Measurements from ENCODE around the gene KLHL35. TPM values are rescaled to one million over a fixed set of nuclear protein-coding genes. Genes with fewer than 3 reads are reported as not detected.
"Not testable (repeated sequence)": the region's sequence is repeated elsewhere in the genome, so short reads cannot be mapped to it uniquely, and the experiment has no call there.

Gene KLHL35
- total and polyA plus RNA-seq, 4 donors: 0.62 to 2.4 (median 1.7) TPM

DNA sequence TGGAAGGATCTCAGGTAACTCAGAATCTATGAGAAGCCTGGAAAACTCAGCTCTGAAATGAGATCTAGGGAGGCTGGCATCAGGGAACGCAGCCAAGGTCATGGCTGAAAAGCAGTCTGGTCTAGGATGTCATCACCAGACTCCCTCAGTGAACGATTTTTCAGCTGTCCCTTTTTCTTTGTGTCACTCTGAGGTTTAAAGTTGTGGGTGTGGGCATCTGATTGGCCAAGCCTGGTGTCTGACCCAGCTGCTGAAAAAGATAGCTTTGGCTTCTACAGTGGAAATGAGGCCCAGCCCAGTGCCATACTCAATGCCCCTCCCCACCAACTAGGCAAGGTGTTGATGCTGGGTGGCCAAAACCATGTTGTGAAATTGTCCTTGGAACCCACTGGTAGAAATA is 19.1 kb downstream of the KLHL35 start:
- Histone ChIP-seq H3K27me3 (ENCODE audit: control insufficient read depth in 3 of 3, insufficient read depth in 3 of 3, low read length in 2 of 3) (no peaks in the 10 kb centered on the region), H3K4me3 (no peak overlapping the region), H3K9me3 (ENCODE audit: control insufficient read depth in 4 of 4, insufficient read depth in 3 of 4, low read length in 3 of 4) (no peaks in the 10 kb centered on the region), H3K36me3 (ENCODE audit: control insufficient read depth in 4 of 4, insufficient read depth in 4 of 4, low read length in 4 of 4) (peaks cover 0 to 18% (median 9%) of the 10 kb centered on the region in 4 donors), H3K27ac (ENCODE audit: low read depth in 1 of 2, low read length in 1 of 2) (no peak overlapping the region), H3K4me1 (ENCODE audit: control insufficient read depth in 5 of 5, insufficient read depth in 5 of 5, low read length in 5 of 5) (peaks cover 0 to 5% (median 0%) of the 10 kb centered on the region in 5 donors), H3K9ac (ENCODE audit: insufficient read depth in 1 of 2, low read length in 2 of 2) (no peak overlapping the region)
- ATAC-seq (ENCODE audit: insufficient read depth, low FRiP score) (no peak), DNase-seq (no peak)
- no peak for TF ChIP-seq CTCF (IDR thresholded peaks at IDR 0.05; ENCODE audit: control extremely low read depth, extremely low read depth)
- 75 to 82% methylated on average over 2 of the region's 2 CpGs for WGBS, 2 donors

DNA sequence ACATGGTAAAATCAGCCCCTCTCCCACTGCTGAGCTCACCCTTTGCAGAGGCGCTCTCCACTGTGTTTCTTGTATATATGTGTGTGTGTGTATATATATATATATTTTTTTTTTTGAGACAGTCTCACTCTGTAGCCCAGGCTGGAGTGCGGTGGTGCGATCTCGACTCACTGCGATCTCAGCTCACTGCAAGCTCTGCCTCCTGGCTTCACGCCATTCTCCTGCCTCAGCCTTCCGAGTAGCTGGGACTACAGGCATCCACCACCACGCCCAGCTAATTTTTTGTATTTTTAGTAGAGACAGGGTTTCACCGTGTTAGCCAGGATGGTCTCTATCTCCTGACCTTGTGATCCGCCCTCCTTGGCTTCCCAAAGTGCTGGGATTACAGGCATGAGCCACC is 19.9 kb downstream of the KLHL35 start:
- H3K36me3 ChIP-seq (ENCODE audit: control insufficient read depth in 4 of 4, insufficient read depth in 4 of 4, low read length in 4 of 4): peaks cover 1 to 18% (median 11%) of the 10 kb centered on the region in 4 donors
- not testable (repeated sequence) for DNase-seq
- WGBS, 2 donors: 88 to 95% methylated on average over 10 of the region's 10 CpGs

GRCh38 chr11:75409971-75410370 is 23.0 kb downstream of the KLHL35 start:
- 93 to 94% methylated on average over 7 to 28 of the region's 33 CpGs for WGBS, 2 donors
- H3K9ac ChIP-seq (ENCODE audit: insufficient read depth in 1 of 2, low read length in 2 of 2); H3K4me1 ChIP-seq (ENCODE audit: control insufficient read depth in 5 of 5, insufficient read depth in 5 of 5, low read length in 5 of 5); DNase-seq; ATAC-seq (ENCODE audit: insufficient read depth, low FRiP score); H3K27ac ChIP-seq (ENCODE audit: low read depth in 1 of 2, low read length in 1 of 2); H3K4me3 ChIP-seq; H3K9me3 ChIP-seq (ENCODE audit: control insufficient read depth in 4 of 4, insufficient read depth in 3 of 4, low read length in 3 of 4); H3K27me3 ChIP-seq (ENCODE audit: control insufficient read depth in 3 of 3, insufficient read depth in 3 of 3, low read length in 2 of 3): not testable (repeated sequence)
- peaks cover 18 to 29% (median 26%) of the 10 kb centered on the region in 4 donors for H3K36me3 ChIP-seq (ENCODE audit: control insufficient read depth in 4 of 4, insufficient read depth in 4 of 4, low read length in 4 of 4)

More for the DNA sequence above, 19.9 kb downstream of the KLHL35 start:
- H3K9ac ChIP-seq (ENCODE audit: insufficient read depth in 1 of 2, low read length in 2 of 2); H3K9me3 ChIP-seq (ENCODE audit: control insufficient read depth in 4 of 4, insufficient read depth in 3 of 4, low read length in 3 of 4); ATAC-seq (ENCODE audit: insufficient read depth, low FRiP score); H3K27ac ChIP-seq (ENCODE audit: low read depth in 1 of 2, low read length in 1 of 2); H3K4me3 ChIP-seq; H3K4me1 ChIP-seq (ENCODE audit: control insufficient read depth in 5 of 5, insufficient read depth in 5 of 5, low read length in 5 of 5); H3K27me3 ChIP-seq (ENCODE audit: control insufficient read depth in 3 of 3, insufficient read depth in 3 of 3, low read length in 2 of 3): not testable (repeated sequence)

- Histone ChIP-seq H3K9ac (ENCODE audit: insufficient read depth in 1 of 2, low read length in 2 of 2) (no peak overlapping the region), H3K4me1 (ENCODE audit: control insufficient read depth in 5 of 5, insufficient read depth in 5 of 5, low read length in 5 of 5) (peaks cover 0 to 5% (median 0%) of the 10 kb centered on the region in 5 donors), H3K27me3 (ENCODE audit: control insufficient read depth in 3 of 3, insufficient read depth in 3 of 3, low read length in 2 of 3) (no peaks in the 10 kb centered on the region), H3K36me3 (ENCODE audit: control insufficient read depth in 4 of 4, insufficient read depth in 4 of 4, low read length in 4 of 4) (peaks cover 28 to 34% (median 32%) of the 10 kb centered on the region in 4 donors), H3K9me3 (ENCODE audit: control insufficient read depth in 4 of 4, insufficient read depth in 3 of 4, low read length in 3 of 4) (no peaks in the 10 kb centered on the region), H3K4me3 (no peak overlapping the region), H3K27ac (ENCODE audit: low read depth in 1 of 2, low read length in 1 of 2) (no peak overlapping the region)
- no peak for ATAC-seq (ENCODE audit: insufficient read depth, low FRiP score)
- WGBS, 2 donors: 82 to 84% methylated on average over 2 of the region's 2 CpGs
- no peak for TF ChIP-seq CTCF (IDR thresholded peaks at IDR 0.05; ENCODE audit: control extremely low read depth, extremely low read depth)
- no peak for DNase-seq
These were observed 24.1 kb downstream of the KLHL35 start for GRCh38 chr11:75408957-75409219.

- DNase-seq (no peak), ATAC-seq (ENCODE audit: insufficient read depth, low FRiP score) (peak; percentile 42)
These were observed 26.6 kb downstream of the KLHL35 start for GRCh38 chr11:75406338-75406777.

More at GRCh38 chr11:75406338-75406777, 26.6 kb downstream of the KLHL35 start:
- no peak for TF ChIP-seq CTCF (IDR thresholded peaks at IDR 0.05; ENCODE audit: control extremely low read depth, extremely low read depth)
- Histone ChIP-seq H3K36me3 (ENCODE audit: control insufficient read depth in 4 of 4, insufficient read depth in 4 of 4, low read length in 4 of 4) (peaks cover 41 to 54% (median 51%) of the 10 kb centered on the region in 4 donors), H3K9ac (ENCODE audit: insufficient read depth in 1 of 2, low read length in 2 of 2) (no peak overlapping the region), H3K4me3 (no peak overlapping the region), H3K27me3 (ENCODE audit: control insufficient read depth in 3 of 3, insufficient read depth in 3 of 3, low read length in 2 of 3) (no peaks in the 10 kb centered on the region), H3K9me3 (ENCODE audit: control insufficient read depth in 4 of 4, insufficient read depth in 3 of 4, low read length in 3 of 4) (no peaks in the 10 kb centered on the region), H3K4me1 (ENCODE audit: control insufficient read depth in 5 of 5, insufficient read depth in 5 of 5, low read length in 5 of 5) (peaks cover 5 to 11% (median 9%) of the 10 kb centered on the region in 5 donors), H3K27ac (ENCODE audit: low read depth in 1 of 2, low read length in 1 of 2) (no peak overlapping the region)
- WGBS, 2 donors: 22 to 56% methylated on average over 1 of the region's 1 CpG
